ENCODE data around the gene TACC2. TPM values are rescaled to one million over a fixed set of nuclear protein-coding genes. Genes with fewer than 3 reads are reported as not detected.

TACC2 gene
- total RNA-seq, 1 donor from 2014 or later, result 22.0 TPM

- Histone ChIP-seq H3K4me1 (ENCODE audit: insufficient read depth, low read length) (peaks cover 36% of the 10 kb centered on the region), H3K9ac (ENCODE audit: low read length) (peak overlapping the region; percentile 78), H3K27ac (ENCODE audit: low read depth, low read length) (peak overlapping the region; percentile 96), H2AFZ (ENCODE audit: low read depth, low read length) (peak overlapping the region; percentile 39), H3K4me2 (ENCODE audit: low read length) (peak overlapping the region; percentile 82), H3K9me3 (ENCODE audit: insufficient read depth, low read depth, low read length) (no peaks in the 10 kb centered on the region), H3K27me3 (ENCODE audit: insufficient read depth, low read length) (no peaks in the 10 kb centered on the region), H3K79me2 (ENCODE audit: insufficient read depth, low read length) (peaks cover 24% of the 10 kb centered on the region), H3K36me3 (ENCODE audit: insufficient read depth, low read length) (peaks cover 7% of the 10 kb centered on the region), H3K4me3 (ENCODE audit: insufficient read depth, low read depth, low read length) (peak overlapping the region; percentile 40), H4K20me1 (ENCODE audit: insufficient read depth, low read length) (peaks cover 13% of the 10 kb centered on the region)
- FAIRE-seq (no peak), DNase-seq (ENCODE audit: low read depth) (peak; percentile 87)
- Mint-ChIP-seq H3K27ac (ENCODE audit: unreplicated experiment) (peak overlapping the region; percentile 75), H3K36me3 (ENCODE audit: low read depth, unreplicated experiment) (peaks cover 5% of the 10 kb centered on the region), H3K9me3 (ENCODE audit: unreplicated experiment) (peaks cover 2% of the 10 kb centered on the region), H3K4me1 (ENCODE audit: low read depth, unreplicated experiment) (peaks cover 22% of the 10 kb centered on the region), H3K27me3 (ENCODE audit: low read depth, unreplicated experiment) (no peaks in the 10 kb centered on the region), H3K4me3 (ENCODE audit: unreplicated experiment) (peak overlapping the region; percentile 27)
- TF ChIP-seq EZH2 (IDR thresholded peaks at IDR 0.05; ENCODE audit: insufficient read depth, low read length), result no peak
- TF ChIP-seq, protein P1, sequence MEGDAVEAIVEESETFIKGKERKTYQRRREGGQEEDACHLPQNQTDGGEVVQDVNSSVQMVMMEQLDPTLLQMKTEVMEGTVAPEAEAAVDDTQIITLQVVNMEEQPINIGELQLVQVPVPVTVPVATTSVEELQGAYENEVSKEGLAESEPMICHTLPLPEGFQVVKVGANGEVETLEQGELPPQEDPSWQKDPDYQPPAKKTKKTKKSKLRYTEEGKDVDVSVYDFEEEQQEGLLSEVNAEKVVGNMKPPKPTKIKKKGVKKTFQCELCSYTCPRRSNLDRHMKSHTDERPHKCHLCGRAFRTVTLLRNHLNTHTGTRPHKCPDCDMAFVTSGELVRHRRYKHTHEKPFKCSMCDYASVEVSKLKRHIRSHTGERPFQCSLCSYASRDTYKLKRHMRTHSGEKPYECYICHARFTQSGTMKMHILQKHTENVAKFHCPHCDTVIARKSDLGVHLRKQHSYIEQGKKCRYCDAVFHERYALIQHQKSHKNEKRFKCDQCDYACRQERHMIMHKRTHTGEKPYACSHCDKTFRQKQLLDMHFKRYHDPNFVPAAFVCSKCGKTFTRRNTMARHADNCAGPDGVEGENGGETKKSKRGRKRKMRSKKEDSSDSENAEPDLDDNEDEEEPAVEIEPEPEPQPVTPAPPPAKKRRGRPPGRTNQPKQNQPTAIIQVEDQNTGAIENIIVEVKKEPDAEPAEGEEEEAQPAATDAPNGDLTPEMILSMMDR (IDR thresholded peaks at IDR 0.05; ENCODE audit: insufficient read depth, low read depth, low read length), result no peak
Measured at GRCh38 chr10:122140941-122141623, 152.1 kb downstream of the TACC2 start.

- Histone ChIP-seq H3K9me3 (ENCODE audit: insufficient read depth, low read depth, low read length) (no peaks in the 10 kb centered on the region), H3K36me3 (ENCODE audit: insufficient read depth, low read length) (peaks cover 7% of the 10 kb centered on the region), H3K9ac (ENCODE audit: low read length) (peak overlapping the region; percentile 78), H2AFZ (ENCODE audit: low read depth, low read length) (no peak overlapping the region), H3K27me3 (ENCODE audit: insufficient read depth, low read length) (no peaks in the 10 kb centered on the region), H4K20me1 (ENCODE audit: insufficient read depth, low read length) (peaks cover 13% of the 10 kb centered on the region), H3K27ac (ENCODE audit: low read depth, low read length) (peak overlapping the region; percentile 96), H3K4me2 (ENCODE audit: low read length) (peak overlapping the region; percentile 82), H3K79me2 (ENCODE audit: insufficient read depth, low read length) (peaks cover 24% of the 10 kb centered on the region), H3K4me3 (ENCODE audit: insufficient read depth, low read depth, low read length) (peak overlapping the region; percentile 40), H3K4me1 (ENCODE audit: insufficient read depth, low read length) (peaks cover 40% of the 10 kb centered on the region)
- H3K36me3 Mint-ChIP-seq (ENCODE audit: low read depth, unreplicated experiment), result peaks cover 5% of the 10 kb centered on the region
- H3K9me3 Mint-ChIP-seq (ENCODE audit: unreplicated experiment), result peaks cover 2% of the 10 kb centered on the region
- no peak overlapping the region for H3K4me3 Mint-ChIP-seq (ENCODE audit: unreplicated experiment)
- peak overlapping the region; percentile 78 for H3K27ac Mint-ChIP-seq (ENCODE audit: unreplicated experiment)
- peak; percentile 71 for DNase-seq (ENCODE audit: low read depth)
- peaks cover 26% of the 10 kb centered on the region for H3K4me1 Mint-ChIP-seq (ENCODE audit: low read depth, unreplicated experiment)
- no peak for FAIRE-seq
- H3K27me3 Mint-ChIP-seq (ENCODE audit: low read depth, unreplicated experiment), result no peaks in the 10 kb centered on the region
- TF ChIP-seq EZH2 (IDR thresholded peaks at IDR 0.05; ENCODE audit: insufficient read depth, low read length), result no peak
- TF ChIP-seq, protein P1 (IDR thresholded peaks at IDR 0.05; ENCODE audit: insufficient read depth, low read depth, low read length), result no peak
Measured at GRCh38 chr10:122141821-122142640, 153.1 kb downstream of the TACC2 start.

Data from astrocyte (in vitro differentiated cells and primary cell).